K562 (cell line): ENCODE measurements around the gene KLRF2. TPM values are rescaled to one million over a fixed set of nuclear protein-coding genes. Genes with fewer than 3 reads are reported as not detected.

Experiments used
- ATAC-seq: fragments of 200-7000 bp; cut with Tn5 transposase; 3 replicates; pipeline ENCODE4 v1.9.1; 2020; ENCODE audit warnings: moderate library complexity
- BruUV-seq: library from RNA; stranded (reverse); fragments of 400-500 nt; replicated peaks from 2 replicates; lab custom pipeline; 2021; lab: Mats Ljungman, UMichigan
- CTCF ChIA-PET: fragments of 300-600 bp; formaldehyde crosslinking; extraction: SDS; loops from one replicate; lab custom pipeline; 2021; ENCODE audit warnings: low intra/inter-chr PET ratio; lab: Yijun Ruan, JAX
- POLR2A ChIA-PET: fragments of 300-600, 350-650 bp; sonication (Branson Sonifier 250); formaldehyde crosslinking; extraction: SDS; loops from one replicate; lab custom pipeline; 2021; ENCODE audit warnings: antibody characterized with exemption, inconsistent platforms; lab: Yijun Ruan, JAX
- DNase-seq, 4 experiments: peaks; one replicate each; pipeline versions ENCODE4 v3.0.0 to v3.0.0-alpha.2; 2011 to 2018; ENCODE audit warnings: low spot score in 3 of 4, mixed read lengths in 3 of 4; ENCODE audit errors: extremely low read depth in 1 of 4
- FAIRE-seq: peaks from 2 replicates; lab custom pipeline; 2011; peaks lifted over from hg19 to GRCh38; lab: Jason Lieb, UNC
- H2AFZ ChIP-seq: 2 replicates; pipeline ENCODE4 v1.6.0; 2011; ENCODE audit warnings: low read depth, low read length, control low read depth, inconsistent platforms
- H3K27ac ChIP-seq: fragments of 200-600 bp; 3 replicates; pipeline ENCODE4 v1.8.0; 2011; ENCODE audit warnings: low read depth, mild to moderate bottlenecking, control low read depth, inconsistent platforms, low read length, moderate library complexity, mixed read lengths; ENCODE audit errors: extremely low read depth
- H3K27me3 ChIP-seq, 2 experiments: fragments of 300-600 bp in 1 of 2; 2 replicates in 1 of 2; 3 replicates in 1 of 2; pipeline versions ENCODE4 v1.6.0 to v1.8.0; 2011; ENCODE audit warnings: inconsistent platforms in 2 of 2, low read length in 2 of 2, mild to moderate bottlenecking in 1 of 2, mixed read lengths in 1 of 2, moderate library complexity in 1 of 2; ENCODE audit not compliant: control insufficient read depth in 2 of 2, insufficient read depth in 2 of 2
- H3K36me3 ChIP-seq: fragments of 300-600 bp; 3 replicates; pipeline ENCODE4 v1.8.0; 2011; ENCODE audit warnings: mild to moderate bottlenecking, low read length, inconsistent platforms; ENCODE audit not compliant: control insufficient read depth, insufficient read depth
- H3K4me1 ChIP-seq, 2 experiments: fragments of 200-600 bp in 1 of 2; replicated peaks in 1 of 2; 2 replicates in 1 of 2; 3 replicates in 1 of 2; pipeline versions ENCODE4 v1.5.1 to v1.8.0; 2011; ENCODE audit warnings: inconsistent platforms in 2 of 2, low read length in 2 of 2, mild to moderate bottlenecking in 1 of 2, mixed read lengths in 1 of 2, moderate library complexity in 1 of 2; ENCODE audit not compliant: control insufficient read depth in 2 of 2, insufficient read depth in 2 of 2
- H3K4me2 ChIP-seq: 2 replicates; pipeline ENCODE4 v1.6.1; 2011; ENCODE audit warnings: low read length, control low read depth, inconsistent platforms, mixed read lengths; ENCODE audit not compliant: insufficient read depth
- H3K4me3 ChIP-seq: fragments of 200-600 bp; sonication (generic), shearing (Covaris generic); 2 replicates; pipeline ENCODE4 v1.5.1; 2016; ENCODE audit warnings: control low read depth, inconsistent platforms
- H3K79me2 ChIP-seq: fragments of 200-600 bp; 3 replicates; pipeline ENCODE4 v1.8.0; 2011; ENCODE audit warnings: low read length, inconsistent platforms; ENCODE audit not compliant: control insufficient read depth, insufficient read depth
- H3K9ac ChIP-seq, 2 experiments: 2 replicates each; pipeline versions ENCODE4 v1.6.0 to v1.6.1; 2011; ENCODE audit warnings: low read depth in 2 of 2, low read length in 2 of 2, control low read depth in 1 of 2, inconsistent platforms in 1 of 2, mild to moderate bottlenecking in 1 of 2, mixed read lengths in 1 of 2; ENCODE audit not compliant: insufficient read depth in 1 of 2
- H3K9me1 ChIP-seq: one replicate; pipeline ENCODE4 v1.6.0; 2011; ENCODE audit warnings: inconsistent platforms, mild to moderate bottlenecking, low read length, moderate library complexity; ENCODE audit not compliant: control insufficient read depth, insufficient read depth
- H3K9me3 ChIP-seq: replicated peaks from 2 replicates; pipeline ENCODE4 v1.5.1; 2011; ENCODE audit warnings: low read depth, low read length, inconsistent platforms; ENCODE audit not compliant: control insufficient read depth, insufficient read depth
- H4K20me1 ChIP-seq: replicated peaks from 2 replicates; pipeline ENCODE4 v1.6.1; 2011; ENCODE audit warnings: low read length, inconsistent platforms, mixed read lengths; ENCODE audit not compliant: control insufficient read depth, insufficient read depth
- BACH1 ChIP-seq: fragments of 200-800 bp; sonication (Bioruptor generic); IDR thresholded peaks from 2 replicates; pipeline ENCODE4 v1.6.1; 2016; ENCODE audit warnings: missing genetic modification characterization, missing compliant biosample characterization
- CLOCK ChIP-seq: fragments of 250-450 bp; sonication (Bioruptor Pico); IDR thresholded peaks from 2 replicates; pipeline ENCODE4 v1.4.0; 2020; ENCODE audit warnings: mild to moderate bottlenecking, moderate library complexity, borderline replicate concordance
- FOXM1 ChIP-seq, 2 experiments: fragments of 450-650 bp in 1 of 2; sonication (generic) in 1 of 2; formaldehyde crosslinking in 1 of 2; IDR thresholded peaks; 2 replicates each; pipeline versions ENCODE4 v1.6.1 to v1.9.0; 2017 to 2022; ENCODE audit warnings: low read depth in 2 of 2, mild to moderate bottlenecking in 2 of 2, missing genetic modification reagents in 1 of 2, moderate library complexity in 1 of 2
- MXI1 ChIP-seq: IDR thresholded peaks from 2 replicates; pipeline ENCODE4 v1.6.1; 2011; ENCODE audit warnings: low read depth, mild to moderate bottlenecking, improper control_type of control experiment, low read length
- MYNN ChIP-seq, 2 experiments: sonication (generic); formaldehyde crosslinking in 1 of 2; IDR thresholded peaks; 2 replicates each; pipeline versions ENCODE4 v1.5.0 to v1.6.1; 2016 to 2020; ENCODE audit warnings: antibody characterized with exemption in 1 of 2, missing genetic modification reagents in 1 of 2
- RBM34 ChIP-seq: fragments of 200-400 bp; formaldehyde crosslinking; IDR thresholded peaks from 2 replicates; pipeline ENCODE4 v1.6.1; 2018; ENCODE audit warnings: low read length, borderline replicate concordance; ENCODE audit not compliant: insufficient read depth
- RUNX1 ChIP-seq: sonication (generic); IDR thresholded peaks from 2 replicates; pipeline ENCODE4 v1.6.1; 2016; ENCODE audit warnings: antibody characterized with exemption, low read depth
- SIX5 ChIP-seq, 2 experiments: IDR thresholded peaks; 2 replicates each; pipeline ENCODE4 v1.6.1; 2011; ENCODE audit warnings: low read length in 2 of 2, borderline replicate concordance in 1 of 2, low read depth in 1 of 2, mild to moderate bottlenecking in 1 of 2, moderate library complexity in 1 of 2; ENCODE audit not compliant: insufficient read depth in 1 of 2
- TCF7L2 ChIP-seq: fragments of 150-350 bp; IDR thresholded peaks from 2 replicates; pipeline ENCODE4 v1.6.1; 2016; ENCODE audit warnings: low read depth, mild to moderate bottlenecking, low read length, moderate library complexity
- U2AF2 ChIP-seq: fragments of 200-400 bp; formaldehyde crosslinking; optimal IDR thresholded peaks from 2 replicates; pipeline ENCODE3; 2017; ENCODE audit warnings: low read depth, mild to moderate bottlenecking, low read length
- ZNF436 ChIP-seq: fragments of 250-450, 450-650 bp; sonication (Bioruptor Pico); formaldehyde crosslinking; IDR thresholded peaks from 2 replicates; pipeline ENCODE4 v1.7.0; 2020; ENCODE audit warnings: mild to moderate bottlenecking
- ZSCAN29 ChIP-seq: fragments of 450-650 bp; IDR thresholded peaks from 2 replicates; pipeline ENCODE4 v1.6.1; 2017
- WGBS: fragments of 100-300 bp; shearing (Covaris generic); methylation state at CpG from one replicate; pipeline ENCODE4 v1.1.6; 2016; ENCODE audit warnings: low coverage, mixed read lengths; ENCODE audit not compliant: insufficient coverage; ENCODE audit errors: missing lambda C conversion rate; 5-methylcytosine and 5-hydroxymethylcytosine counted together
- in situ Hi-C: fragments of 300-500 bp; cut with MboI; formaldehyde crosslinking; loops from 4 replicates; pipeline ENCODE4 v1.15.0; 2018; ENCODE audit warnings: inconsistent platforms, mixed read lengths
- intact Hi-C: fragments of 100-400 bp; cut with micrococcal nuclease; formaldehyde crosslinking; loops from 2 replicates; pipeline ENCODE4 v1.14.2; 2022
- polyA plus RNA-seq, 8 experiments: library from polyadenylated mRNA; depleted of rRNA in 4 of 8; stranded (reverse) in 5 of 8; unstranded in 3 of 8; fragments of >200 nt; fragmentation: Nextera tagmentation in 2 of 8; fragmentation: Illumina TruSeq in 1 of 8; extraction: Ambion mirVana in 2 of 8; extraction: Trizol in 1 of 8; gene quantifications; 2 replicates each; pipeline versions ENCODE4 v1.2.1 to v1.2.3, GENCODE V29; 2011 to 2014; ENCODE audit warnings: inconsistent platforms in 1 of 8, missing spikeins in 1 of 8
- total RNA-seq, 7 experiments: library from RNA; depleted of rRNA in 6 of 7; stranded (reverse); fragments of >200 nt in 6 of 7; fragmentation: Illumina TruSeq in 2 of 7; extraction: Trizol in 2 of 7; gene quantifications; 2 replicates each; pipeline versions ENCODE4 v1.2.1 to v1.2.3, GENCODE V29; 2011 to 2021; ENCODE audit warnings: low replicate concordance in 1 of 7

Gene KLRF2
- total and polyA plus RNA-seq, 9 of the 15 experiments (the other 6 are each of a cell fraction or from before 2014, with no cell fraction given): not detected

GRCh38 chr12:9919443-9919842, 38.2 kb downstream of the KLRF2 start:
- 12% methylated on average over 3 of the region's 3 CpGs for WGBS
- intact Hi-C loops (no loop called here), in situ Hi-C loops (no loop called here)

More at GRCh38 chr12:9919443-9919842, 38.2 kb downstream of the KLRF2 start:
- DNase-seq: no peak
- CTCF ChIA-PET: no interaction called here
- no peaks in the 10 kb centered on the region for H4K20me1 ChIP-seq
- ATAC-seq: no peak
- no peak overlapping the region for H2AFZ ChIP-seq
- H3K27ac ChIP-seq: no peak overlapping the region
- H3K36me3 ChIP-seq: no peaks in the 10 kb centered on the region
- no peaks in the 10 kb centered on the region for H3K79me2 ChIP-seq
- no peak overlapping the region for H3K4me2 ChIP-seq
- no peaks in the 10 kb centered on the region for H3K9me3 ChIP-seq
- H3K4me1 ChIP-seq: no peaks in the 10 kb centered on the region
- no peak overlapping the region for H3K4me3 ChIP-seq
- H3K9ac ChIP-seq: no peak overlapping the region
- BruUV-seq: no TSS peak
- POLR2A ChIA-PET: no interaction called here
- FAIRE-seq: no peak
- no peak for TF ChIP-seq ZNF436 (CRISPR knock-in tag)
- no peak for TF ChIP-seq RUNX1
- no peak for TF ChIP-seq BACH1 (tag)
- no peak for TF ChIP-seq MXI1
- TF ChIP-seq SIX5 (IDR thresholded peaks at IDR 0.05; ENCODE audit: borderline replicate concordance in 1 of 2, insufficient read depth in 1 of 2, low read depth in 1 of 2, low read length in 2 of 2): no peak
- no peak for TF ChIP-seq ZSCAN29
- TF ChIP-seq FOXM1 (IDR thresholded peaks at IDR 0.05; ENCODE audit: low read depth): no peak
- TF ChIP-seq FOXM1 (CRISPR knock-in tag; IDR thresholded peaks at IDR 0.05; ENCODE audit: low read depth): no peak
- TF ChIP-seq MYNN (IDR thresholded peaks at IDR 0.05): no peak
- no peak for TF ChIP-seq MYNN (CRISPR knock-in tag; IDR thresholded peaks at IDR 0.05)
- TF ChIP-seq CLOCK: no peak
- no peak for TF ChIP-seq U2AF2
- no peak for TF ChIP-seq TCF7L2
- TF ChIP-seq RBM34: no peak
- no peaks in the 10 kb centered on the region for H3K9me1 ChIP-seq
- H3K27me3 ChIP-seq: no peaks in the 10 kb centered on the region
